CD8-positive, alpha-beta memory T cell (primary cell): ENCODE data around the gene DEGS1. TPM values are rescaled to one million over a fixed set of nuclear protein-coding genes. Genes with fewer than 3 reads are reported as not detected.

Experiments used
- CTCF ChIA-PET: fragments of 350-600 bp; sonication (Branson Sonifier 250); formaldehyde crosslinking; loops from one replicate; lab custom pipeline; 2021; ENCODE audit warnings: antibody characterized with exemption; lab: Charles Lee
- POLR2A ChIA-PET: fragments of 350-600 bp; sonication (Branson Sonifier 250); formaldehyde crosslinking; loops from one replicate; lab custom pipeline; 2021; ENCODE audit warnings: antibody characterized with exemption; lab: Charles Lee
- DNase-seq, 5 donors: peaks; one replicate each; pipeline versions ENCODE4 v3.0.0 to v3.0.0-alpha.2; 2020 to 2022; ENCODE audit warnings: mixed read lengths in 1 of 5
- H3K27ac ChIP-seq: one replicate; pipeline ENCODE4 v1.7.0; 2013; ENCODE audit warnings: low read depth, mild to moderate bottlenecking, low read length, moderate library complexity
- H3K27me3 ChIP-seq: 2 replicates; pipeline ENCODE4 v1.7.0; 2013; ENCODE audit warnings: low read length, mild to moderate bottlenecking; ENCODE audit not compliant: insufficient read depth, poor library complexity, severe bottlenecking
- H3K36me3 ChIP-seq: 2 replicates; pipeline ENCODE4 v1.7.0; 2013; ENCODE audit warnings: mild to moderate bottlenecking, low read length, moderate library complexity; ENCODE audit not compliant: insufficient read depth
- H3K4me1 ChIP-seq: 2 replicates; pipeline ENCODE4 v1.7.0; 2013; ENCODE audit warnings: mild to moderate bottlenecking, low read length, moderate library complexity; ENCODE audit not compliant: insufficient read depth
- H3K4me3 ChIP-seq: 2 replicates; pipeline ENCODE4 v1.7.0; 2013; ENCODE audit warnings: mild to moderate bottlenecking, low read length
- H3K9me3 ChIP-seq: 2 replicates; pipeline ENCODE4 v1.7.0; 2013; ENCODE audit warnings: mild to moderate bottlenecking, low read length
- H3K27ac Mint-ChIP-seq, 8 donors: one replicate each; pipeline ENCODE4 v1.8.0; 2020 to 2021; ENCODE audit warnings: mixed read lengths in 8 of 8, mild to moderate bottlenecking in 6 of 8, inconsistent platforms in 3 of 8, moderate library complexity in 3 of 8
- H3K27me3 Mint-ChIP-seq, 2 donors: one replicate each; pipeline ENCODE4 v1.8.0; 2020 to 2021; ENCODE audit warnings: mixed read lengths in 2 of 2, mild to moderate bottlenecking in 1 of 2, moderate library complexity in 1 of 2
- H3K36me3 Mint-ChIP-seq, 3 donors: one replicate each; pipeline ENCODE4 v1.8.0; 2020 to 2021; ENCODE audit warnings: mixed read lengths in 3 of 3, inconsistent platforms in 1 of 3, mild to moderate bottlenecking in 1 of 3
- H3K4me1 Mint-ChIP-seq, 3 donors: one replicate each; pipeline ENCODE4 v1.8.0; 2020 to 2021; ENCODE audit warnings: mixed read lengths in 3 of 3, inconsistent platforms in 1 of 3, mild to moderate bottlenecking in 1 of 3
- H3K4me3 Mint-ChIP-seq, 7 donors: one replicate each; pipeline ENCODE4 v1.8.0; 2020 to 2021; ENCODE audit warnings: mixed read lengths in 7 of 7, mild to moderate bottlenecking in 6 of 7, moderate library complexity in 4 of 7, inconsistent platforms in 2 of 7
- H3K9me3 Mint-ChIP-seq, 5 donors: one replicate each; pipeline ENCODE4 v1.8.0; 2020 to 2022; ENCODE audit warnings: mixed read lengths in 5 of 5, mild to moderate bottlenecking in 3 of 5, moderate library complexity in 2 of 5, inconsistent platforms in 1 of 5
- polyA plus RNA-seq: library from polyadenylated mRNA; unstranded; fragments of 300-500 nt; fragmentation: Illumina TruSeq; gene quantifications from one replicate; pipeline ENCODE4 v1.2.3, GENCODE V29; 2021
- total RNA-seq, 2 experiments: library from RNA; stranded (reverse); gene quantifications; one replicate each; pipeline ENCODE4 v1.2.3, GENCODE V29; 2021

DEGS1 gene
- total and polyA plus RNA-seq, 3 experiments from 2014 or later: 46.4 to 111 (median 46.9) TPM

- H3K27me3 ChIP-seq: no peaks in the 10 kb centered on the region
- H3K27ac ChIP-seq: no peak overlapping the region
- ChIA-PET CTCF (interaction anchor here (1.1 to 1.7 kb wide), 3 partner anchors 10 to 41 kb away, joined by 4 to 5 read pairs (median 4); partner anchors contain the start of gene DEGS1), POLR2A (interaction anchor here (0.5 to 0.6 kb wide), 2 partner anchors 9 to 49 kb away, joined by 3 to 7 read pairs; no protein-coding TSS in a partner anchor)
- Mint-ChIP-seq H3K4me1 (peaks cover 16 to 26% (median 22%) of the 10 kb centered on the region in 3 donors), H3K9me3 (peaks cover 0 to 2% (median 0%) of the 10 kb centered on the region in 5 donors), H3K27ac (peak overlapping the region in 2 of 8 donors; percentile 38 to 62), H3K36me3 (peaks cover 9 to 47% (median 23%) of the 10 kb centered on the region in 3 donors), H3K4me3 (no peak overlapping the region), H3K27me3 (no peaks in the 10 kb centered on the region)
- H3K36me3 ChIP-seq: peaks cover 11% of the 10 kb centered on the region
- no peak overlapping the region for H3K4me3 ChIP-seq
- DNase-seq: no peak
- no peaks in the 10 kb centered on the region for H3K9me3 ChIP-seq
- peaks cover 3% of the 10 kb centered on the region for H3K4me1 ChIP-seq
These were observed 10.4 kb downstream of the DEGS1 start for GRCh38 chr1:224193319-224193966.

- H3K4me1 Mint-ChIP-seq: peaks cover 2 to 7% (median 4%) of the 10 kb centered on the region in 3 donors
- H3K9me3 Mint-ChIP-seq: no peaks in the 10 kb centered on the region
- DNase-seq: no peak
- ChIA-PET POLR2A (no interaction called here), CTCF (no interaction called here)
- Histone ChIP-seq H3K27ac (no peak overlapping the region), H3K9me3 (no peaks in the 10 kb centered on the region), H3K4me1 (no peaks in the 10 kb centered on the region), H3K36me3 (peaks cover 4% of the 10 kb centered on the region), H3K4me3 (no peak overlapping the region), H3K27me3 (no peaks in the 10 kb centered on the region)
- peaks cover 9 to 27% (median 16%) of the 10 kb centered on the region in 3 donors for H3K36me3 Mint-ChIP-seq
- H3K4me3 Mint-ChIP-seq: no peak overlapping the region
- H3K27ac Mint-ChIP-seq: peak overlapping the region in 4 of 8 donors; percentile 35 to 85 (median 50)
- H3K27me3 Mint-ChIP-seq: no peaks in the 10 kb centered on the region
These were observed 14.0 kb downstream of the DEGS1 start for GRCh38 chr1:224196813-224197600.

- no peaks in the 10 kb centered on the region for H3K36me3 ChIP-seq
- H3K27me3 Mint-ChIP-seq: no peaks in the 10 kb centered on the region
- H3K9me3 ChIP-seq: no peaks in the 10 kb centered on the region
- no peaks in the 10 kb centered on the region for H3K27me3 ChIP-seq
- H3K4me1 ChIP-seq: no peaks in the 10 kb centered on the region
- H3K9me3 Mint-ChIP-seq: no peaks in the 10 kb centered on the region
- no peak for DNase-seq
- H3K4me1 Mint-ChIP-seq: peaks cover 0 to 4% (median 2%) of the 10 kb centered on the region in 3 donors
- no peak overlapping the region for H3K4me3 ChIP-seq
- no peak overlapping the region for H3K27ac ChIP-seq
- ChIA-PET CTCF (no interaction called here), POLR2A (no interaction called here)
- no peak overlapping the region for H3K4me3 Mint-ChIP-seq
- peaks cover 9 to 15% (median 10%) of the 10 kb centered on the region in 3 donors for H3K36me3 Mint-ChIP-seq
- H3K27ac Mint-ChIP-seq: peak overlapping the region in 1 of 8 donors; percentile 26
These were observed 15.5 kb downstream of the DEGS1 start for GRCh38 chr1:224198572-224198971.

GRCh38 chr1:224199679-224200078 is 16.6 kb downstream of the DEGS1 start:
- Histone ChIP-seq H3K27me3 (no peaks in the 10 kb centered on the region), H3K4me1 (peaks cover 2% of the 10 kb centered on the region), H3K9me3 (no peaks in the 10 kb centered on the region), H3K27ac (no peak overlapping the region), H3K36me3 (no peaks in the 10 kb centered on the region), H3K4me3 (no peak overlapping the region)
- H3K4me3 Mint-ChIP-seq: no peak overlapping the region
- H3K36me3 Mint-ChIP-seq: peaks cover 3 to 8% (median 4%) of the 10 kb centered on the region in 3 donors
- ChIA-PET POLR2A (no interaction called here), CTCF (no interaction called here)
- no peak for DNase-seq
- no peaks in the 10 kb centered on the region for H3K27me3 Mint-ChIP-seq
- peaks cover 3 to 7% (median 4%) of the 10 kb centered on the region in 3 donors for H3K4me1 Mint-ChIP-seq
- H3K9me3 Mint-ChIP-seq: no peaks in the 10 kb centered on the region
- H3K27ac Mint-ChIP-seq: no peak overlapping the region

GRCh38 chr1:224201383-224201782 is 18.3 kb downstream of the DEGS1 start:
- Histone ChIP-seq H3K27ac (no peak overlapping the region), H3K27me3 (no peaks in the 10 kb centered on the region), H3K36me3 (no peaks in the 10 kb centered on the region), H3K4me1 (peaks cover 10% of the 10 kb centered on the region), H3K4me3 (no peak overlapping the region), H3K9me3 (no peaks in the 10 kb centered on the region)
- Mint-ChIP-seq H3K9me3 (no peaks in the 10 kb centered on the region), H3K4me1 (peaks cover 10 to 13% (median 12%) of the 10 kb centered on the region in 3 donors), H3K27ac (peak overlapping the region in 3 of 8 donors; percentile 29 to 57 (median 35)), H3K36me3 (no peaks in the 10 kb centered on the region), H3K4me3 (no peak overlapping the region), H3K27me3 (no peaks in the 10 kb centered on the region)
- no peak for DNase-seq
- ChIA-PET CTCF (no interaction called here), POLR2A (no interaction called here)

GRCh38 chr1:224201853-224202252 is 18.8 kb downstream of the DEGS1 start:
- H3K4me3 ChIP-seq: no peak overlapping the region
- H3K9me3 ChIP-seq: no peaks in the 10 kb centered on the region
- no peak overlapping the region for H3K4me3 Mint-ChIP-seq
- no peak for DNase-seq
- H3K36me3 ChIP-seq: no peaks in the 10 kb centered on the region
- H3K4me1 ChIP-seq: peaks cover 10% of the 10 kb centered on the region
- no peaks in the 10 kb centered on the region for H3K9me3 Mint-ChIP-seq
- H3K4me1 Mint-ChIP-seq: peaks cover 10 to 13% (median 12%) of the 10 kb centered on the region in 3 donors
- no peak overlapping the region for H3K27ac ChIP-seq
- no peaks in the 10 kb centered on the region for H3K36me3 Mint-ChIP-seq
- POLR2A ChIA-PET: no interaction called here
- CTCF ChIA-PET: no interaction called here
- H3K27ac Mint-ChIP-seq: peak overlapping the region in 1 of 8 donors; percentile 57
- no peaks in the 10 kb centered on the region for H3K27me3 Mint-ChIP-seq
- H3K27me3 ChIP-seq: no peaks in the 10 kb centered on the region

- H3K9me3 ChIP-seq: no peaks in the 10 kb centered on the region
- POLR2A ChIA-PET: no interaction called here
- DNase-seq: no peak
- H3K27me3 Mint-ChIP-seq: no peaks in the 10 kb centered on the region
- CTCF ChIA-PET: no interaction called here
- no peak overlapping the region for H3K4me3 Mint-ChIP-seq
- no peak overlapping the region for H3K27ac ChIP-seq
- no peaks in the 10 kb centered on the region for H3K27me3 ChIP-seq
- peak overlapping the region in 1 of 8 donors; percentile 23 for H3K27ac Mint-ChIP-seq
- no peaks in the 10 kb centered on the region for H3K36me3 ChIP-seq
- H3K4me3 ChIP-seq: no peak overlapping the region
- H3K4me1 Mint-ChIP-seq: peaks cover 10 to 13% (median 12%) of the 10 kb centered on the region in 3 donors
- H3K9me3 Mint-ChIP-seq: no peaks in the 10 kb centered on the region
- no peaks in the 10 kb centered on the region for H3K36me3 Mint-ChIP-seq
- peaks cover 10% of the 10 kb centered on the region for H3K4me1 ChIP-seq
These were observed 20.4 kb downstream of the DEGS1 start for GRCh38 chr1:224203243-224204016.
